Spleen (tissue), 11 donors: Measurements from ENCODE around the gene COL6A3. TPM values are rescaled to one million over a fixed set of nuclear protein-coding genes. Genes with fewer than 3 reads are reported as not detected.

ENCODE experiments used
- DNase-seq: peaks from one replicate; pipeline ENCODE4 v3.0.0-alpha.2; 2020
- H3K27ac ChIP-seq, 8 donors: fragments of 200-600 bp; sonication (generic) in 7 of 8; 1 replicate in 4 of 8; 2 replicates in 4 of 8; pipeline versions ENCODE4 v1.5.0 to v1.8.0; 2016 to 2021; ENCODE audit warnings: inconsistent platforms in 4 of 8, mild to moderate bottlenecking in 4 of 8, moderate library complexity in 1 of 8
- H3K27me3 ChIP-seq, 7 donors: fragments of 200-600 bp; sonication (generic) in 6 of 7; replicated peaks in 1 of 7; 1 replicate in 4 of 7; 2 replicates in 3 of 7; pipeline versions ENCODE4 v1.5.0 to v1.8.0; 2016 to 2021; ENCODE audit warnings: inconsistent platforms in 3 of 7, mild to moderate bottlenecking in 1 of 7
- H3K36me3 ChIP-seq, 6 donors: fragments of 200-600 bp; sonication (generic) in 5 of 6; 1 replicate in 4 of 6; 2 replicates in 2 of 6; pipeline versions ENCODE4 v1.5.0 to v1.8.0; 2016 to 2021; ENCODE audit warnings: inconsistent platforms in 2 of 6
- H3K4me1 ChIP-seq, 6 donors: fragments of 200-600 bp; sonication (generic) in 5 of 6; 1 replicate in 3 of 6; 2 replicates in 3 of 6; pipeline versions ENCODE4 v1.5.0 to v1.8.0; 2016 to 2021; ENCODE audit warnings: inconsistent platforms in 3 of 6
- H3K4me3 ChIP-seq, 8 donors: fragments of 200-600 bp; sonication (generic) in 7 of 8; 1 replicate in 4 of 8; 2 replicates in 4 of 8; pipeline versions ENCODE4 v1.5.0 to v1.8.0; 2016 to 2021; ENCODE audit warnings: inconsistent platforms in 4 of 8, mild to moderate bottlenecking in 4 of 8, moderate library complexity in 2 of 8
- H3K9me3 ChIP-seq, 8 donors: fragments of 200-600 bp; sonication (generic) in 7 of 8; 1 replicate in 4 of 8; 2 replicates in 4 of 8; pipeline versions ENCODE4 v1.5.0 to v1.8.0; 2016 to 2021; ENCODE audit warnings: inconsistent platforms in 4 of 8
- CTCF ChIP-seq, 11 experiments: fragments of 200-600 bp in 7 of 11; fragments of 450-650 bp in 4 of 11; sonication (generic) in 4 of 11; IDR thresholded peaks in 8 of 11; conservative IDR thresholded peaks in 3 of 11; 1 replicate in 7 of 11; 2 replicates in 4 of 11; pipeline versions ENCODE4 v1.4.0 to v1.8.0; 2016 to 2021; ENCODE audit warnings: antibody characterized with exemption in 11 of 11, inconsistent platforms in 4 of 11, mild to moderate bottlenecking in 1 of 11
- POLR2A ChIP-seq, 3 donors: fragments of 450-650 bp; IDR thresholded peaks; one replicate each; pipeline ENCODE4 v1.5.1; 2017; ENCODE audit warnings: antibody characterized with exemption in 3 of 3, mild to moderate bottlenecking in 1 of 3
- POLR2AphosphoS5 ChIP-seq, 3 donors: sonication (generic); formaldehyde crosslinking; IDR thresholded peaks; one replicate each; pipeline ENCODE4 v1.5.1; 2017; ENCODE audit warnings: antibody characterized with exemption in 3 of 3
- WGBS, 5 donors: extraction: QIAGEN DNeasy Blood & Tissue Kit in 3 of 5; methylation state at CpG; one replicate each; pipeline versions ENCODE4 v1.1.5 to v1.1.7; 2013 to 2018; 5-methylcytosine and 5-hydroxymethylcytosine counted together
- intact Hi-C: fragments of 100-400 bp; cut with DNase I; formaldehyde crosslinking; loops from one replicate; pipeline ENCODE4 v1.15.0; 2023; ENCODE audit warnings: low total_unique reads
- polyA plus RNA-seq, 3 donors: library from polyadenylated mRNA; stranded (reverse); fragments of 200-250 nt; gene quantifications; one replicate each; pipeline ENCODE4 v1.2.1, GENCODE V29; 2013
- total RNA-seq, 7 donors: library from RNA; depleted of rRNA in 3 of 7; stranded (reverse); fragments of >200 nt in 3 of 7; fragmentation: NEBNext Ultra II Directional in 4 of 7; extraction: Animal tissue kit (Norgen Biotek cat#: 25700) in 4 of 7; gene quantifications; one replicate each; pipeline versions ENCODE4 v1.1.0 to v1.2.1, GENCODE V29; 2016 to 2021
- donor health status: healthy with polysubstance abuse.
- donor health status: DM: no; HTN: no; CAD: no; lungs with moderate emphysema.
- donor health status: DM: no; HTN: no; CAD: no.
- donor health status: Bipolar disorder and iron deficiency.
- donor health status: healthy.
- donor health status: DM: no; HTN: no; CAD: no.
- donor health status: DM: yes; HTN: yes; CAD: no.

COL6A3 gene
- total and polyA plus RNA-seq, 10 donors = 8.3 to 146 (median 65.4) TPM

- Histone ChIP-seq H3K36me3 (no peaks in the 10 kb centered on the region), H3K4me3 (no peak overlapping the region), H3K4me1 (no peaks in the 10 kb centered on the region), H3K27me3 (peaks cover 0 to 35% (median 2%) of the 10 kb centered on the region in 7 donors), H3K27ac (no peak overlapping the region), H3K9me3 (no peaks in the 10 kb centered on the region)
- TF ChIP-seq POLR2AphosphoS5 (IDR thresholded peaks at IDR 0.05) = no peak
- TF ChIP-seq POLR2A (IDR thresholded peaks at IDR 0.05) = no peak
- no peak for TF ChIP-seq CTCF (IDR thresholded peaks at IDR 0.05 in 8 of 11, conservative IDR thresholded peaks at IDR 0.05 in 3 of 11)
- intact Hi-C loops = no loop called here
- 51 to 73% (median 60%) methylated on average over 3 of the region's 3 CpGs for WGBS, 5 donors
- no peak for DNase-seq
Measured at GRCh38 chr2:237281836-237282306, 132.1 kb downstream of the COL6A3 start.

- H3K27me3 ChIP-seq = peaks cover 0 to 27% (median 0%) of the 10 kb centered on the region in 7 donors
- H3K36me3 ChIP-seq = no peaks in the 10 kb centered on the region
- peak overlapping the region in 4 of 8 donors; percentile 0 to 38 (median 4) for H3K27ac ChIP-seq
- no peaks in the 10 kb centered on the region for H3K9me3 ChIP-seq
- TF ChIP-seq POLR2A (IDR thresholded peaks at IDR 0.05) (no peak), CTCF (IDR thresholded peaks at IDR 0.05 in 8 of 11, conservative IDR thresholded peaks at IDR 0.05 in 3 of 11) (no peak), POLR2AphosphoS5 (IDR thresholded peaks at IDR 0.05) (no peak)
- no peak for DNase-seq
- H3K4me3 ChIP-seq = no peak overlapping the region
- H3K4me1 ChIP-seq = no peaks in the 10 kb centered on the region
- intact Hi-C loops = no loop called here
- WGBS, 5 donors = 79 to 87% (median 84%) methylated on average over 8 of the region's 8 CpGs
Measured at GRCh38 chr2:237280939-237281338, 133.0 kb downstream of the COL6A3 start.

GRCh38 chr2:237280229-237280628, 133.7 kb downstream of the COL6A3 start:
- Histone ChIP-seq H3K27me3 (peaks cover 0 to 20% (median 0%) of the 10 kb centered on the region in 7 donors), H3K36me3 (no peaks in the 10 kb centered on the region), H3K27ac (peak overlapping the region in 3 of 8 donors; percentile 4 to 38 (median 4)), H3K9me3 (no peaks in the 10 kb centered on the region), H3K4me1 (no peaks in the 10 kb centered on the region), H3K4me3 (no peak overlapping the region)
- intact Hi-C loops = no loop called here
- no peak for DNase-seq
- no peak for TF ChIP-seq POLR2A (IDR thresholded peaks at IDR 0.05)
- no peak for TF ChIP-seq CTCF (IDR thresholded peaks at IDR 0.05 in 8 of 11, conservative IDR thresholded peaks at IDR 0.05 in 3 of 11)
- TF ChIP-seq POLR2AphosphoS5 (IDR thresholded peaks at IDR 0.05) = no peak
- WGBS, 5 donors = 65 to 81% (median 74%) methylated on average over 11 of the region's 11 CpGs

DNA sequence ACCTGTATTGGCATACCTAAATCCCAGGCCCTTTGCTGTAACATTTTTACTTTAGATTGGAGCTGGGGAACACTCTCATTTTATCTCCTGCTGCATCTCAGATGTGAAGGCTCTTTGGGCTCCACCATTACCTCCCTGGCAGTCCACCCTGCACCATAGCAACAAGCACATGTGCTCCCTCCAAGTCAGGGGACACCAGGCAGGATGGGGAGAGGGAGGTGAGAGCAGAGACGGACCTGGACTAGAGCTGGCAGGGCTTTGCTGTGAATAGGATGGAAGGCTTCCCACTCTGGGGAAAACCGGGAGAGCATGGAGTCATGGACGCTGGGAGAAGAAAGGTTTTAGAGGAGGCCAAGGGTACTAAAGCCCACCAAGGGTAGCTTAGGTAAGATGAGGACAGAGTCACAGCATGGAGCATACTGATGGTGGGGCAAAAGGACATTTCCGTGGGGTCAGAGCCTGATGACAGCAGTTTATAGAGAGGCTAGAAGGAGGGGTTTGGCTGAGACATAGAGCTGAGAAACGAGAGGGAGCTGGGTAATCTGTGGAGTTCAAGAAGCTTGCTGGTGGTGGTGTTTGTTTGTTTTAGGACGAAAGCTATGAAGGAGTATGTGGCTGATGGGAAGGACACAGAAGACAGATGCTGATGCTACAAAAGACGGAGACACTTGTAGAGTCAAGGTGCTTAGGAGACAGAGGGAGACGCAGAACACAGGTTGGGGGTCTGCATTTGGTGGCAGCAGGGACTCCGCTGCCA, 134.8 kb downstream of the COL6A3 start:
- no peaks in the 10 kb centered on the region for H3K9me3 ChIP-seq
- H3K27ac ChIP-seq = no peak overlapping the region
- no peak for DNase-seq
- intact Hi-C loops = no loop called here
- H3K36me3 ChIP-seq = no peaks in the 10 kb centered on the region
- no peaks in the 10 kb centered on the region for H3K4me1 ChIP-seq
- TF ChIP-seq POLR2A (IDR thresholded peaks at IDR 0.05) = no peak
- no peak for TF ChIP-seq POLR2AphosphoS5 (IDR thresholded peaks at IDR 0.05)
- TF ChIP-seq CTCF (IDR thresholded peaks at IDR 0.05 in 8 of 11, conservative IDR thresholded peaks at IDR 0.05 in 3 of 11) = no peak
- no peak overlapping the region for H3K4me3 ChIP-seq
- WGBS, 5 donors = 79 to 91% (median 85%) methylated on average over 9 of the region's 9 CpGs
- peaks cover 0 to 10% (median 0%) of the 10 kb centered on the region in 7 donors for H3K27me3 ChIP-seq
